T-helper 1 cell treated with Interleukin-12 subunit alpha and Interleukin-12 subunit beta and Interleukin-4 antibody, amounts not matched to agents 30 μg/mL and 1 μg/mL, for 36 hours (primary cell): ENCODE results near the gene LRRC4C.

Experiments used
- H3K27ac Mint-ChIP-seq: one replicate; pipeline ENCODE4 v1.8.0; 2021; ENCODE audit warnings: mild to moderate bottlenecking, mixed read lengths
- H3K27me3 Mint-ChIP-seq: one replicate; pipeline ENCODE4 v1.8.0; 2021; ENCODE audit warnings: low read depth, mixed read lengths
- H3K36me3 Mint-ChIP-seq: one replicate; pipeline ENCODE4 v1.8.0; 2021; ENCODE audit warnings: low read depth, mixed read lengths
- H3K4me1 Mint-ChIP-seq: one replicate; pipeline ENCODE4 v1.8.0; 2021; ENCODE audit warnings: low read depth, mixed read lengths
- H3K4me3 Mint-ChIP-seq: one replicate; pipeline ENCODE4 v1.8.0; 2021; ENCODE audit warnings: mild to moderate bottlenecking, moderate library complexity, mixed read lengths
- H3K9me3 Mint-ChIP-seq: one replicate; pipeline ENCODE4 v1.8.0; 2021; ENCODE audit warnings: mixed read lengths

The LRRC4C gene

DNA sequence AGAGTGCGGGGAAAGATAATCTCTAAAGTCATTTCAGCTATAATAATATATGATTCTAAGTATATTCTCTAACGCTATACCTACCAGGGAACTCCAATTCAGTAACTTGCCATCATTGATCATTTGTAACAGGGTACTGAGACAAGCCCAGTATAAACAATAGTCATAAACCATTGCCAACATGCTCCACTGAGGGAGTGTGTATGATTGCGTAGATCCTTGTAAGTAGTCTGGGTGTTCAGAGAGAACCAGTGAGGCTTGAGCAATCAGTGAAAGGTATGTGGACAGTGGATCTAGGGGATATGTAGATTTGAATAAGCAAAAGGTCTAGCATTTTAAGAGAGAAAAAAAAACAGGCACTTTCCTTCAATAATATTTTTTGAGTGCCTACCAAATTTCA, 1326.0 kb downstream of the LRRC4C start:
- H3K4me3 Mint-ChIP-seq: no peak overlapping the region
- no peaks in the 10 kb centered on the region for H3K36me3 Mint-ChIP-seq
- no peak overlapping the region for H3K27ac Mint-ChIP-seq
- H3K4me1 Mint-ChIP-seq: no peaks in the 10 kb centered on the region
- peaks cover 11% of the 10 kb centered on the region for H3K9me3 Mint-ChIP-seq
- H3K27me3 Mint-ChIP-seq: no peaks in the 10 kb centered on the region

DNA sequence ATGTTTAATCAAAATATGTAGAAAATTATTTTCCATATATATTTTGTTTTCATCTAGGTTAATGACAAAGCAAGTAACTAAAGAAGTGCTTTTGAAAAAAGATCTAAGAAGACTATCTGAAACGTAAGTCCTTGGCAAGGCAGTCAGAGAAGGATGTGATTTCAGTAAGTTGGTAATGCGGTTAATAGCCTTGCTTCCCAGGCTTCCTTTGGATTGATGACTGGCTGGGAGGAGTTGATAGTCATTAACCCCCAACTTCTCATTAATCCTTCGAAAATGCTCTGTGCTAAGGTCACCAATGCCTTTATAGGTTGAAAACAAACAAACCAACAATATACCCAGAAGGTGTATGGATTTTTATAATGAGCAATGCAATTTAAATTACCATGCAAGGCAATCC, 1326.5 kb downstream of the LRRC4C start:
- H3K4me1 Mint-ChIP-seq: no peaks in the 10 kb centered on the region
- no peak overlapping the region for H3K4me3 Mint-ChIP-seq
- no peak overlapping the region for H3K27ac Mint-ChIP-seq
- peaks cover 12% of the 10 kb centered on the region for H3K9me3 Mint-ChIP-seq
- H3K27me3 Mint-ChIP-seq: no peaks in the 10 kb centered on the region
- no peaks in the 10 kb centered on the region for H3K36me3 Mint-ChIP-seq

DNA sequence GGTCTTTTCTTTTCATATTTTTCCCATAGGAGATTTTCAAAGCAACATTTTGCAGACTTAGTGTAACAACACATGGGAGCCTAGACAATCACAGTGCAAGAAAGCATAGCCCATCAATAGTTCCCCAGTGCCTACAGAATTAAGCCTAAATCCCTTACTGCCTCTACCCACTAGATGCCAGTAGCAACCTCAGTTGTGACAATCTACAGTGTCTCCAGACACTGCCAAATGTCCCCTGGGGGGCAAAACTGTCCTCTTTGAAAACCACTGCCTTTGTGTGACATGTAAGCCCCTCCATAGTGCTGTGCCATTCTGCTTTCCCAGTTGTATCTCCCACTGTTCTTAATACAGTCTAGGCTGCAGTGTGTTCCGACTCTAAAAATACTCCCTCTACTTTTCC, 1329.0 kb downstream of the LRRC4C start:
- H3K4me1 Mint-ChIP-seq: no peaks in the 10 kb centered on the region
- H3K9me3 Mint-ChIP-seq: peaks cover 9% of the 10 kb centered on the region
- H3K27me3 Mint-ChIP-seq: no peaks in the 10 kb centered on the region
- no peaks in the 10 kb centered on the region for H3K36me3 Mint-ChIP-seq
- no peak overlapping the region for H3K27ac Mint-ChIP-seq
- H3K4me3 Mint-ChIP-seq: no peak overlapping the region

DNA sequence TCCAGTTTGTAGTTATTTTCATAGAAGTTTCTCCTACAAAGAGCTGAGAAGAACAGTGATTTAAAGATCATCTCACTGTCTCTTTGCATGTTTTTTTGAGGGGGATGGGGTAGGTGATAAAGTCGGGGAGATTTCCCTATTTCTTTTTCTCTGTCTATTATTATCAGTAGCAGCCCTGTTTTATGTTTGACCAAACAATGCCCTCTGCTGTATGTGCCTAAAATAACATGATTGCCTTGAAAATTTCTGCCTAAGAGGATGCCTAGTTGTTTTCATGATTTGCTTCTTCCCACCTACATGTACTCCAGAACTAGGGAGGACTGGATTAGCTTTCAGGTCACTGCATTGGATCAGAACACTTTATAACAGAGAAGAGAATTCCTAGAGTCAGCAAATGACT, 1330.2 kb downstream of the LRRC4C start:
- peaks cover 8% of the 10 kb centered on the region for H3K9me3 Mint-ChIP-seq
- no peaks in the 10 kb centered on the region for H3K36me3 Mint-ChIP-seq
- H3K27me3 Mint-ChIP-seq: no peaks in the 10 kb centered on the region
- H3K4me3 Mint-ChIP-seq: no peak overlapping the region
- H3K4me1 Mint-ChIP-seq: no peaks in the 10 kb centered on the region
- H3K27ac Mint-ChIP-seq: no peak overlapping the region

DNA sequence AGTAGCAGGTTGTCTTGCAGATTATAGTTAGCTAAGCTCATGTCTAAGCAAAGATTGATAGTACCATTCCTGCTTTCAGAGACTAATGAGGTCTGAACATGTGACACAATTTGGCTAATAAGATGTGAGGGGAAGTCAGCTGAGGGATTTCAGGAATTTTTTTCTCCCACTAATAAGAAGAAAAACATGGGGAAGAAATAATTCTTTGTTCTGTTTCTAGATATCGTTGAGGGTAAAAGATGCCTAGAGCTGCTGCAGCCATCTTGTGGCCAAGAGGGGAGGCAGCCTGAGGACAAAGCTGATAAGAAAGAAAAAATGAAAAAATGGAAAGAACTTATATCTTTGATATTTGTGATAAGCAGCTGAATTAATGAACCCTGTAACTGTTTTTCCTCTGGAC, 1334.4 kb downstream of the LRRC4C start:
- Mint-ChIP-seq H3K4me3 (no peak overlapping the region), H3K36me3 (no peaks in the 10 kb centered on the region), H3K9me3 (peaks cover 8% of the 10 kb centered on the region), H3K27ac (no peak overlapping the region), H3K27me3 (no peaks in the 10 kb centered on the region), H3K4me1 (no peaks in the 10 kb centered on the region)

DNA sequence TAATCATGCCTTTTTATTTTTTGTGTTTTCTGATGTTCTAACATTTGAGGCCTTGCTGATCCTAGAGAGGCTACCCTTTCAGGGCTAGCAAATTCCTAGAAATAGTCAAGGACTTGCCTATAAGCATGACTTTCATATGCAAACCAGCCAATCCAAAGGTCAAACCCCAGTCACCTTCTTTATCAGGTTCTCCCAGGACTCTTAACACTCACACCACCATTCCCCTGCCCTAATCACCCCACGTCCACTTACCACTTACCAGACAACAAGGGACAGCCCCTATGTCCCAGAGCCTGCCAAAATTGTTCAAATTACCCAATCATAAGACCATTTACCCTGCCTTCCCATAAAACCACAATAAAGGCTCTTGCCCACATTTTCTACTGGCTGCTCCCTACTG, 1339.8 kb downstream of the LRRC4C start:
- Mint-ChIP-seq H3K27ac (no peak overlapping the region), H3K9me3 (peaks cover 14% of the 10 kb centered on the region), H3K36me3 (no peaks in the 10 kb centered on the region), H3K4me3 (no peak overlapping the region), H3K4me1 (no peaks in the 10 kb centered on the region), H3K27me3 (no peaks in the 10 kb centered on the region)

DNA sequence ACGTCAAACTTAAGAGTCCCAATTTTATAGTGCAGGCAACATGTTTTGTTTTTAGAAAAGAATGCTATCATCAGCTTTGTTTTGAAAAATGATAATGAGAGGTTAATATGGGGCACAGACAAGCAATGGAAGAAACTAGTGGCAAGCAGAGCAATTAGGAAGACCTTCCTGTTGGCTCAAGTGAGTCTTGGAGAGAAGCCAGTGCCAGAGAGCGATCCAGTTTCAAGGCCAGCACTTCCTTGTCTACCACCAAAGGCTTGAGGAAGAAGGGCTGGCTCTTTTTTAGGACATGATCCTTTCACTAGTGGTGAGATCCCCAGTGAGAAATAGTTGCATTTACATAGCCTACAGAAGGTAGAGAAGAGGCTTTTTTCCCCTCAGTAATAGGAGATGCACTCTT, 1340.7 kb downstream of the LRRC4C start:
- Mint-ChIP-seq H3K27me3 (no peaks in the 10 kb centered on the region), H3K4me3 (no peak overlapping the region), H3K4me1 (no peaks in the 10 kb centered on the region), H3K9me3 (peaks cover 20% of the 10 kb centered on the region), H3K27ac (no peak overlapping the region), H3K36me3 (no peaks in the 10 kb centered on the region)

DNA sequence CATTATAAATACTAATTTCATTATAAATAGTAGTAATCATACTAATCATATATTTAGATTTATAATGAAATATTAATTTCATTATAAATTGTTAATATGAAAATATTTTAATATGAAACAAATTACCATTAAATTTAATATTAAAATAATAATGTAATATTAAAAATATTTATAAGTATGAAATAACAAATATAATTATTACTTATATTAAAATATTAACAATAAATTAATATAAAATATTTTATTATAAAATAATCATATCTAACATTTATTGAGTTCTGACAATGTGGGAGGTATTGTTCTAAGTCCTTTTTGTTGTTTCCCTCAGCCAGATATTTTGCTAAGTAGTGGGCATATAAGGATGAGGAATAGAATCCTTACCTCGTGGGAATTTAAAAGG, 1341.4 kb downstream of the LRRC4C start:
- Mint-ChIP-seq H3K9me3 (peaks cover 21% of the 10 kb centered on the region), H3K27me3 (no peaks in the 10 kb centered on the region), H3K4me3 (no peak overlapping the region), H3K27ac (no peak overlapping the region), H3K36me3 (no peaks in the 10 kb centered on the region), H3K4me1 (no peaks in the 10 kb centered on the region)

DNA sequence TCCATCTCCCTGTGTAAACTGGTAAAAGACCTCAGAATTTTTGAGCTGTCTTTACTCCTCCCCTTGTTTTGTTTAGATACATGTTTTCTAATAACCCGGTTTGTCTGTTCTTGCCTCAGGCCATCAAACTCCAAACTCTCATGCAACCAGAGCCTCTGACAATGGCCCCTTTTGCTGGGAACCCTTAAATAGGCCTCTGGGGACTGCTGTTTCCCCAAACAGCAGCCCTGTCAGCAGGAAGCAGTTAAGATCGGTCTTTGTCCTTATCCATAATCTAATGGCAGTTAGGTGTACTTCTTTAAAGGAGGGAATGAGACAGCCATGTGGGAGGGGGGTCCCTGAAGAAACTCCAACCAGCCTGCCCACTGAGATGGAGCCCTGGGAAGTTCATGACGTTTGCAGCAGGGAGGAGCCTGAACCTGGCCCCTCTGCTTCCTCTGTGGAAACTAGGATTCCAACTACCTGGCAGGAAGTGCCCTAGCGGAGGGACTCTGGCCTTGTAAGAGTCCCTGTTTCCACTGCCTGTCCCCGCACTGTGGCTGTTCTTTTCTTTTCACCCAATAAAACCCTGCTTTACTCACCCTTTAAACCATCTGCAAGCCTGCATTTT, 1354.4 kb downstream of the LRRC4C start:
- no peaks in the 10 kb centered on the region for H3K36me3 Mint-ChIP-seq
- no peak overlapping the region for H3K27ac Mint-ChIP-seq
- no peaks in the 10 kb centered on the region for H3K27me3 Mint-ChIP-seq
- no peak overlapping the region for H3K4me3 Mint-ChIP-seq
- peaks cover 22% of the 10 kb centered on the region for H3K9me3 Mint-ChIP-seq
- no peaks in the 10 kb centered on the region for H3K4me1 Mint-ChIP-seq

DNA sequence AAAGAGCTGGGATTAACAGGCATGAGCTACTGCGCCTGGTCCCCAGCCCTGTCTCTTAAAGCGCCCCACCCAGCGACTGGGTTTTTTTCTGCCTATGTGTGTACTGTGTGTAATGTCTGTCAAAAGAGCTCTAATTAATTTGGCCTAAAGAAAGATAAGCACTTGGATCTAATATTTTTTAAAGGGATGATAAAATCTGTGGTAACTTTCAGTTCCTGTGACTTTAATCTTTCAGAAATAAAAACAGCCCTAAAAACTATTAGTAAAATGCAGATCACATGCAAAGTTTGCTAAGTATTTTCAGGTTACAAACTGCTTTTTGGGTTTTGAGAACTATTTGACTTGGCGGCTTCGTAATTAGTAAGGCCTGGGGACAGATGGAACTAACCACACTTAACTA, 1358.7 kb downstream of the LRRC4C start:
- no peaks in the 10 kb centered on the region for H3K27me3 Mint-ChIP-seq
- no peaks in the 10 kb centered on the region for H3K4me1 Mint-ChIP-seq
- H3K27ac Mint-ChIP-seq: no peak overlapping the region
- H3K4me3 Mint-ChIP-seq: no peak overlapping the region
- peaks cover 24% of the 10 kb centered on the region for H3K9me3 Mint-ChIP-seq
- no peaks in the 10 kb centered on the region for H3K36me3 Mint-ChIP-seq

DNA sequence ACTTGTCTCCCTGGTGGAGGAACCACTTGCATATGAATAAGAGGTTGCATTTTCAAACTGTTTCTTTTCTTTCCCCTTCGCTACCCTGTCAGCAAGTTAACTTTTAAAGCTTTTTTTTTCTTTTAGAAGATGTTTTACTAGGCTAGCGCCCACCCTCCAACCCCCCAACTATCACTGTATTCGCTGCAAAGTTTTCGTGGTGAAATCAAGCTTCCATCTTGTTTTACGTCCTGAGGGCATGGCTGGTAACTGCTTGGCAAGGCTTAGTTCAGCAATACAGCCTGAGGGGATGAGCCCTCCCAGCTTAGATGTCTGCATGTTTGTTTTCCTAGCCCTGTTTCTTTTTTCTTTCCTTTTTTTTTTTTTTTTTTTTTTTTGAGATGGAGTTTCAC, 1359.3 kb downstream of the LRRC4C start:
- H3K27me3 Mint-ChIP-seq: no peaks in the 10 kb centered on the region
- peaks cover 19% of the 10 kb centered on the region for H3K9me3 Mint-ChIP-seq
- no peaks in the 10 kb centered on the region for H3K4me1 Mint-ChIP-seq

DNA sequence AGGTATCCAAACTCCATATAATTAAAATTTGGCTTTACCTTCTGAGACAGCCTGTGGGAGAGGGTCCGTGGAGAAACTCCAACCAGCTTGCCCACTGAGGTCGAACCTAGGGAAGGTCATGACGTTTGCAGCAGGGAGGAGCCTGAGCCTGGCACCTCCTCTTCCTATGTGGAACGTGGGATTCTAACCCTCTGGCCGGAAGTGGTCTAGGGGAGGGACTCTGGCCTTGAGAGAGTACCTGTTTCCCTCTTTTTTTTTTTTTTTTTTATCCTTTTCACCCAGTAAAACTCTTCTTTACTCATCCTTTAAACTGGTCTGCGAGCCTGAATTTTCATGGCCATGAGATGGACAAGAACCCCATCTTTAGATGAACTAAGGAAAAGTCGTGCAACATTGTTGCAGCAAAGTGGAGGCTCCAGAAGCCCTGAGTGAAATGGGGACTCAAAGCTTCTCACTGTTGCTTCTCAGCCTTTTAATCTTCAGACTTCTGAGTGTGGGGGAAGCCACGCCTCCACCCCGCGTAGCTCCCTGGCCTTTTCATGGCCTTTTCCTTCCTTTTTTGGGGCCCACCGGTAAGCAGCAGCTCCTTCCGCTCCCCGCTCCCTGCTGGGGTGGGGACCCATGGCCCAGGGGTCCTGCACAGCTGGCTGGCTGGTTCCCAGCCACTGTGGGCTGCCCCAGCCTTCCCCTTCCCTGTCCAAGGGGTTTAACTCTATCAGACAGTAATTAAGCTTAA, 1359.9 kb downstream of the LRRC4C start:
- Mint-ChIP-seq H3K4me1 (no peaks in the 10 kb centered on the region), H3K36me3 (no peaks in the 10 kb centered on the region), H3K27me3 (no peaks in the 10 kb centered on the region), H3K9me3 (peaks cover 16% of the 10 kb centered on the region), H3K4me3 (no peak overlapping the region), H3K27ac (no peak overlapping the region)

More for the DNA sequence above, 1359.3 kb downstream of the LRRC4C start:
- Mint-ChIP-seq H3K4me3 (no peak overlapping the region), H3K36me3 (no peaks in the 10 kb centered on the region), H3K27ac (no peak overlapping the region)

DNA sequence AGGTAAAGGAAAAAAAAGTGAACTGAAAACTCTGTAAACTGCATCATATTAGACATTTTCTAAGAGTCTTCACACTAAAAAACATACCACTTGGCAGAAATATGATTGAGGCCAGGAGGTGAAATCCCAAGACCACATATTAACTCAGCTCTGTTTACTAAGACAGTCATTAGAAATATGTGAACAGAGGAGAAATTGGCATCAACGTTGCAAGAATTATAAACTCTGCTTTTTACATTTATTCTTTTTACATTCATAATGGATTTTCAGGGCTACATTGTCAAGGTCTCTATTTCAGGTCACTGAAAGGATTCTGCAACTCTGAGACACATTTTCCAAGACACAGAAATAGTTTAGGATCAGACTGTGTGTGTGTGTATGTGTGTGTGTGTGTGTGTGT, 1364.0 kb downstream of the LRRC4C start:
- Mint-ChIP-seq H3K4me3 (no peak overlapping the region), H3K27me3 (no peaks in the 10 kb centered on the region), H3K9me3 (peaks cover 20% of the 10 kb centered on the region), H3K4me1 (no peaks in the 10 kb centered on the region), H3K36me3 (no peaks in the 10 kb centered on the region), H3K27ac (no peak overlapping the region)

DNA sequence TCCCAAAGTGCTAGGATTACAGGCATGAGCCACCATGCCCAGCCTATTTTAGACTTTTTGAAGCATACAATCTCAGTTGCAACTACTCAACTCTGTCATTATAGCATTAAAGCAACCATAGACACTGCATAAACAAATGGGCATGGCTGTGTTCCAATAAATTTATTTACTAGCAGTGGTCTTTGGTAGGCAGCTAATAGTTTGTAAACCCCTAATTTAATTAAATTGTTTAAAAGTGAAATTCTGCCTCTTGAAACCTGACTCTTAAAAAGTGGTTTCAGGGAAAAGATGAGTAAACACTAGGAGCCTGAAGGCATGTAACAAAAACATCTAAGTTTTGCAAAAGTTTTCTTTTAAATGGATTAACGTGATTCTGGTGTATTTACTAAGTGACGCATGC, 1364.5 kb downstream of the LRRC4C start:
- Mint-ChIP-seq H3K9me3 (peaks cover 20% of the 10 kb centered on the region), H3K36me3 (no peaks in the 10 kb centered on the region), H3K4me3 (no peak overlapping the region), H3K4me1 (no peaks in the 10 kb centered on the region), H3K27me3 (no peaks in the 10 kb centered on the region), H3K27ac (no peak overlapping the region)

DNA sequence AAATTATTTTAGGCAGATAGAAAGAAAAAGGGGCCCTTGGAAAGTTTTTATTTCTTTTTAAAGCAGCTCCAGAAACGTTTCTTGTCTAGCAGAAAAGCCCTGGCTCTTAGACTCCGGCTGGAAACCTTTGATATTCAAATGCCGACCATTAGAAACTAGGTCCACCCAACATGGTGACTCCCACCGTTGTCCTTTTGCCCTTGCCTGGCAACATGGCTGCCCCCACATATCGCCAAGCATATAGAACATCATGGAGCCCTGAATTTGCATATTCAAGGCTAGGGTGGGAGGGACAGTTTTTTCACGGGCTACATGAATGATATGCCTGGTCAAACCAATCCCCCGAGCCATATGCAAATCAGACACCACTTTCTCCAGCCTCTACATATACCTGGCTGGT, 1379.0 kb downstream of the LRRC4C start:
- Mint-ChIP-seq H3K4me3 (no peak overlapping the region), H3K27ac (no peak overlapping the region), H3K36me3 (no peaks in the 10 kb centered on the region), H3K9me3 (peaks cover 42% of the 10 kb centered on the region), H3K27me3 (no peaks in the 10 kb centered on the region), H3K4me1 (no peaks in the 10 kb centered on the region)
